Erythroblast (primary cell): Measurements from ENCODE around the gene TSTD2.

Experiments
- GATA1 ChIP-seq: IDR thresholded peaks from 2 replicates; pipeline ENCODE4 v1.6.1; 2011; ENCODE audit warnings: low read depth, mild to moderate bottlenecking, control low read depth, low read length, moderate library complexity
- POLR2A ChIP-seq: IDR thresholded peaks from 2 replicates; pipeline ENCODE4 v1.6.1; 2011; ENCODE audit warnings: mild to moderate bottlenecking, low read length

GRCh38 chr9:97578846-97579245 lies 54.3 kb downstream of the TSTD2 start:
- TF ChIP-seq POLR2A (no peak), GATA1 (no peak)
